GM11168 (cell line): ENCODE data around the gene WDR19.
"Not testable (repeated sequence)": the region's sequence is repeated elsewhere in the genome, so short reads cannot be mapped to it uniquely, and the experiment has no call there.

Experiments used
- in situ Hi-C: fragments of 300-500 bp; cut with MboI; formaldehyde crosslinking; loops from one replicate; pipeline ENCODE4 v1.12.0; 2022; ENCODE audit warnings: low sequenced_read_pairs; ENCODE audit not compliant: unreplicated experiment

Gene WDR19

DNA sequence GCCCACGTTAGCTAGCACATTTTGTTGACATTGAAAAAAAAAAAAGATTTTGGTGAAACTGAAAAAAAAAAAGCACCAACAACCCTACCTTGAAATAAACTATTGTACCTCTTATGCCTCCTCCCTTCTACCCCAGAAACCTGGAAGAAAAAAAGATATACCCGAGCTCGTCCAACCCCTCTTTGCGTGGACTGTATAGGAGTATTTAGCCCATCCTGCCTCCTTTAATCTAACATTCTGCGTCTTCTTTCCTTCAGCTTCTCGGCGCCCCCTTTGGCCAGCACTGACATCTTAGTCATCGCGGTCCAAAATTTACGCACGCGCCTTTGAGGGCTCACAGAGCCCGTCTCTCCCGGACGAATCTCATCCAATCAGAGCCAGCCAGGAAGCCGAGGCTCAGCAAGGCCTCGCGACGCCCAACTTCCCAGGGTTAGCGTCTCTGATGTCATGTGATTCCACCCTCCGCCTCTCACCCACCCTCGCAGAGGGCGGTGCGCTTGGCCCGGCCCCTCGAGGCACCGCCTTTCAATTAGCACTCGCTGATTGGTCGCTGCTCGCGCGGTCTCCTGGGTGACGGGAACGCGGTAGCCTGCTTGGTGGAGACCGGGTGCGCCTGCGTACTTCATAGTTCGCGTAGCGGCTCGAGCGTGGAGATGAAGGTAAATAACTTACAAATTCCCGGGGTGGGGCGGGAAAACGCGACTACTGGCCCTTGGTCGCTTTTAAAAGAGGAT is at the start of gene WDR19:
WDR19 (plus strand) TSS at position 625 of the 734 bp plus-strand sequence; CDS start at position 654, 29 bp downstream.
- in situ Hi-C loops, result no loop called here

DNA sequence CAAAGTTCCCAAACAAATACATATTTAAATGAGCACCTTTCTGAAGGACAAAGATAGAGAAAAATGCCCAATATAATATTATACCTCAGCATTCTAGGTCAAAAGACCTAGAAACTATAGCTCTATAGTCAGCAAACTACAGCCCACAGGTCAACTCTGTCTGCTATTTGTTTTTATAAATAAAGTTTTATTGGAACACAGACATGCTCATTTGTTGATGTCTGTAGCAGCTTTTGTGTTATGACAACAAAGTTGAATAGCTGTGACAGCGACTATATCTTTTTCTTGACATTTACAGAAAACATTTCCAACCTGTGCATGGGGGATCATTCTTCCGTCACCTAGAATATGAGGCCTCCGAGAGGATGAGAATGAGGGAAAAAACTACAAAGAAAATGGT is 48.7 kb upstream of the WDR19 start:
- in situ Hi-C loops, result loop anchor here (25.0 kb wide), 1 partner anchor 371 kb away; no protein-coding TSS in a partner anchor

DNA sequence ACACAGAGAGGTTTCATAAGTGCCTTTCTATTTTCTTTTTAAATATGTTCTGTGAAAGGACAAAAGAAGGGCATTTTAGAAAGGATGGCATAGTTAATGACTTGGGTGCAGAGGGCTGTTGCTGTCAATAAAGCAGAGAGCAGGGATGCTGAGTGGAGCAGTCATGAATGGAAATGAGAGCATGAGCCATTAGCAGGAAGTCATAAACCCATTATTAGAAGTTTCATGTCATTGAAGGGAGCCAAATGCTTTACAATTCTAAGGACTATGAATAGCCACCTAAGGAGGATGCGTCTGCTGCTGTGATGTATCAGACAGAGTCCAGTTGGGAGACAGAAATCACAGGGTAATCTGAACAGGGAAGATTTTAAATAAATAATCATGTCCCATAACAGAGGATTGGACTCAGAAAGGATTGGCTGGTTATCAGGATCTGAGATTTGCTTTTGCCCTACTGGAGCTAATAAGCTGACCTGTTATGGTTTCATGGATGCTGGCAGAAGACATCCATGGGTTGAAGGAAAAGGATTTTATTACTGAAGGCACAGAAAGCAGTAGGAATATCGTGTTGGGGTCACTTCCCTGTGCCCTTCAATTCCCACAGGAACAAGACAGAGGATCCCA is 47.5 kb upstream of the WDR19 start:
- in situ Hi-C loops, result loop anchor here (5.0 to 25.0 kb wide), 2 partner anchors 232 to 372 kb away; no protein-coding TSS in a partner anchor

DNA sequence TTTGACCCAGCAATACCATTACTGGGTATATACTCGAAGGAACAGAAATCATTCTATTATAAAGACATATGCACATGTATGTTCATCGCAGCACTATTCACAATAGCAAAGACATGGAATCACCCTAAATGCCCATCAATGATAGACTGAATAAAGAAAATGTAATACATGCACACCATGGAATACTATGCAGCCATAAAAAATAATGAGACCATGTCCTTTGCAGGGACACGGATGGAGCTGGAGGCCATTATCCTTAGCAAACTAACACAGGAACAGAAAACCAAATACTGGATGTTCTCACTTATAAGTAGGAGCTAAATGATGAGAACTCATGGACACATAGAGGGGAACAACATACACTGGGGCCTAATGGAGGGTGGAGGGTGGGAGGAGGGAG is 44.1 kb upstream of the WDR19 start:
- in situ Hi-C loops, result loop anchor here (5.0 to 25.0 kb wide), 2 partner anchors 236 to 376 kb away; no protein-coding TSS in a partner anchor

DNA sequence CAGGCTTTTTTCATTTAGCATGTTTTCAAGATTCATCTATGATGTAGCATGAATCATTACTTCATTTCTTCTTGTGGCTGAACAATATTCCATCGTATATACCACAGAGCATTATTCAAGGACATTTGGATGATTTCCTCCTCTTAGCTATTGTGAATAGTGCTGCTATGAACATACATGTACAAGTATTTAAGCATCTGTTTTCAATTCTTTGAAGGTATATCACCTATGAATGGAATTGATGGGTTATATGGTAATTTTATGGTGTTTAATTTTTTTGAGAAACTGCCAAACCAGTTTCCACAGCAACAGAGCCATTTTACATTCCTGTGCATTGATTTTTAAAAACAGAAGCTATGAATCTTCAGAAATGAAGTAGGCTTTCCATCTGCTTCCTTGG is 36.1 kb upstream of the WDR19 start:
- in situ Hi-C loops, result loop anchor here (25.0 kb wide), 1 partner anchor 384 kb away; no protein-coding TSS in a partner anchor

DNA sequence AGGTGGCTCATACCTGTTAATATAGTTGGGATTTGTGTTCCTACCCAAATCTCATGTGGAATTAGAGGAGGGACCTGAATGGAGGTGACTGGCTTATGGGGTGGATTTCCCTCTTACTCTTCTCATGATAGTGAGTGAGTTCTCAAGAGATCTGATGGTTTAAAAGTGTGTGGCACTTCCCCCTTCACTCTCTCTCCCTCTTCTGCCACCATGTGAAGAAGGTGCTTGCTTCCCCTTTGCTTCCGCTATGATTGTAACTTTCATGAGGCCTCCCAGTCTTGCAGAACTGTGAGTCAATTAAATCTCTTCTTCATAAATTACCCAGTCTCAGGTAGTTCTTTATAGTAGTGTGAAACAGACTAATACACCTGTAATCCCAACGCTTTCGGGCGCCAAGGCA is 28.3 kb upstream of the WDR19 start:
- in situ Hi-C loops, result no loop called here

DNA sequence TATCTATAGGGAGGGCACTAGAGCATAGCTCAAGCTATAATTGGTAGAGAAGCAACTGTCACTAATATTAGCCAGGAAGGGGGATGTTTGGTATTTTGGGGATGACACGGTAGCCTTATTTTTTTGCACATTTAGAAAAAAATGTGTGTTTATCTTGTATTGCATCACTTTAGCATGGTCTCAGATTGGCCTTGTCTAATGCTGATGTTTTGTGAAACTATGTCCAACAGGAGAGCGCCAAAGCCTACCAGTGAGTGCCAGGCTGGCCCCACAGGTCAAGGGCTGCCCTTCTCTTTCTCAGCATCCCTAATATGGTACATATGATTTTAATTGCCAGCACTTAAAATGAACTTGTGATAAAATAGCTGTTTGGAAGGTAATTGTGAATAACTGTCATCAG is 24.8 kb upstream of the WDR19 start:
- in situ Hi-C loops, result no loop called here

DNA sequence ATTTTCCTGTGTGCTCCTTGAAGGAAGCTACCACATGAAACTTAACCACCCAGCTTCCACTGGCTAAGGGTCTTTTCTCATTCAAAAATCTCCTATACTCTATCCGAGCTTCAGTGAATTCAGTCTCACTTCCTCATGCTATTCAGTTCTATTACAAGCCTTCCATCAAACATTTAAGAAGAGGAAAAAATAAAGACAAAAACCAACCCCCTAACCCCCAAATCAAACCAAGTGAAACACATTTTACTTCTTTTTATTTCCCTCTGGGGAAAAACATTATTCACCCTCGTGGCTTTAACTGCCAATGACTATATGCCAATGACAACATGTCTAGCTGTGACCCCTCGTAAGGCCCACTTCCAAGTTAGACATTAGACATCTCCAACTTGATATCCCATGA is 16.2 kb upstream of the WDR19 start:
- in situ Hi-C loops, result loop anchor here (10.0 kb wide), 1 partner anchor 259 kb away; no protein-coding TSS in a partner anchor

DNA sequence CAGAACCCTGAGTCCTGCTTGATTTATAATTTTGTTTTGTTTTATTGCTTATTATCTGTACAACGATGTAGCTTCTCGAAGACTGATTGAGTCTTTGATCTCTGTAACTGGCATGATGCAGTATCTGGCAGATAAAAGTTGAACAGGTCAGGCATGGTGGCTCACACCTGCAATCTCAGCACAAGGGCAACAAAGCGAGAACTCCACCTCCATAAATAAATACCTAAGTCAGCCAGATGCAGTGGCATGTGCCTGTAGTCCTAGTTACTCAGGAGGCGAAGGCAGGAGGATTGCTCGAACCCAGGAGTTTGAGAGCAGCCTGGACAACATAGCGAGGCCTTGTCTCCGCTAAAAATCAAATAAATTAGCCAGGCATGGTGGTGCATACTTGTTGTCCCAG is 15.7 kb upstream of the WDR19 start:
- in situ Hi-C loops, result loop anchor here (10.0 kb wide), 1 partner anchor 258 kb away; no protein-coding TSS in a partner anchor

DNA sequence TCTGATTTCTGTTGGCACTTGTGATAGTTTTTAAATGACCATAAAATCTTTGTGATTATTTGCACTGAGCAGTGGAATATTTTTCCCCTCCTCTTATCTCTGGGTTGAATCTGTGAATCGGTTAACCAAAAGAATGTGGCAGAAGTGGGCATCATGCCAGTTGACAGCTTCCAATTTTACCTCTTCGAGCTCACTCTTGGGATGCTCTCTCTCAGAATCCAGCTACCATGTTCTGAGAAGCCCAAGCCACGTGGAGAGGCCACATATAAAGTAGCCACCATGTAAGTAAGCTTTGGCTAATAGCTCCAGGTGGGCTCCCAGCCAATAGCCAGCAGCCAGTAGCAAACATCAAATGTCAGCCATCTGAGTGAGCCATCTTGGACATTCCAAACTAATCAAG is 12.9 kb upstream of the WDR19 start:
- in situ Hi-C loops, result loop anchor here (10.0 kb wide), 1 partner anchor 255 kb away; no protein-coding TSS in a partner anchor

DNA sequence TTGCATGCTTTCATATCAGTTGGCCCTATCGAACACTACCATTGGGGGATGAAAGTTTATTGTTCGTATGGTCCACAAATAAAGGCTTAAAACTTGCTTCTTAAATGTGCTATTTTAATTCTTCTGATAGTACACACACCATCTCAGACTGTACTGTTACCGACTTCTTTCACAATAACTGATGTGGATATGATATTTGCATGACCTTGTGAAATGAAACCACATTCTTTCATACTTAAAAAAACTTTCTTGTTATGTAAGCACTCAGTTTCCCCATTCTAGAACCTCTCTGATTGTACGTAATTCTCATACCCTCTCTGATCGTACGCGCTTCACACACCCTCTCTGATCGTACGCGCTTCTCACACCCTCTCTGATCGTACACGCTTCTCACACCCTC is 12.0 kb upstream of the WDR19 start:
- in situ Hi-C loops, result no loop called here

DNA sequence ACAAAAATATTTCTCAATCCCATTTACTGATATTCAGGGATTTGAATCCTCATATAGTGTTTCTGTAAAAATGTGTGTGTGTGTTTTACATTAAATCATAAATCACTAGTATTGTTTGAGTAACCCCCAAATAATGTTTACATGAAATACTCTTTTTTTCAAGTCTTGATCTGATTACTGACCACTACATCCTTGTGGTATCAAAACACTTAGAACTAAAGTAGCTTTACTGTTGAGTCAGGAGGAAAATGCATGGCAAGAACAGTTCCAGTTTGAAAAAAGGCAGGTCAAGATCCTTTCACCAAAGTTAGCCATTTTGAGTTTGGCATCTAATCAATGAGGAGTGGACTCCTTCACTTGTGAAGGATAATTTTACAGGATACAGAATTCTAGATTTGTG is 3.6 kb upstream of the WDR19 start:
- in situ Hi-C loops, result no loop called here

DNA sequence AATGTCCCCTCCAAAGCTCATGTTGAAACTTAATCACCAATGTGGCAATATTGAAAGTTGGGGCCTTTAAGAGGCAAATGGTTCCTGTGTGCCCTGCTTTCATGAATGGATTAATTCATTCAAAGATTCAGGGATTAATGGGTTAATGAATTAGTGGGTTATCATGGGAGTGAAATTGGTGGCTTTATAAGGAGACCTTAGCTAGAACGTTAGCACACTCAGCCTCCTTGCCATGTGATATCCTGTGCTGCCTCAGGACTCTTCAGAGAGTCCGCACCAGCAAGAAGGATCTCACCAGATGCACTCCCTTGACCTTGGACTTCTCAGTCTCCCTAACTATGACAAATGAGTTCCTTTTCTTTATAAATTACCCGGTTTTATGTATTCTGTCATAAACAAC is 2.6 kb upstream of the WDR19 start:
- in situ Hi-C loops, result no loop called here

DNA sequence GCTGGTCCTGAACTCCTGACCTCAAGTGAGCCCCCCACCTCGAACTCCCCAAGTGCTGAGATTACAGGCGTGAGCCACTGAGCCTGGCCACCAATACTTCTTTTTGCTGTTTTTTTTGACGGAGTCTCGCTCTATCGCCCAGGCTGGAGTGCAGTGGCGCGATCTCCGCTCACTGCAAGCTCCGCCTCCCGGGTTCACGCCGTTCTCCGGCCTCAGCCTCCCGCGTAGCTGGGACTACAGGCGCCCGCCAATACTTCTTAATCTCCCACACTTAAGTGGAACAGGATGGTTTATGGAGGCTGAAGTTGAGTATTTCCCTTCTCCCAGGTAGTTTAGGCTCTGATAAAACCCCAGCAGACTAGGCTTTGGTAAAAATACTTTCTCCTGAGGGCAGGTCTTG is 1.7 kb upstream of the WDR19 start:
- in situ Hi-C loops, result not testable (repeated sequence)

DNA sequence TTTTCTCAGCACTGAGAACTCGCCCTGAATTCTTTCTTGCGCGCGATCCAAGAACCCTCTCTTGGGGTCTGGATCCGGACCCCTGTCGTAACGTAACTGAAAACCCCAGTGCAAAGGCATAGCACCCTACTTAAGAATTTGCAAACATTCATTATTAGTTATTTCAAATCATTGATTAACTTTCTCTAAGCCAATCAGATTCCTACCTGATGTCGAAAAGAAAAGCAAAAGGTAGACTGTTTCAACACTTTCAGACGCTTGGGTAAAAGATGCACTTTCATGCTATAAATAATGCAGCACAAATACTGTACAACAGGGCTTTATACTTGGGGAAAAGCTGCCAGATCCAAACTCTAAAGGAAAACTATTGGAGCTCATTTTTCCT is 817 bp upstream of the WDR19 start:
- in situ Hi-C loops, result no loop called here

DNA sequence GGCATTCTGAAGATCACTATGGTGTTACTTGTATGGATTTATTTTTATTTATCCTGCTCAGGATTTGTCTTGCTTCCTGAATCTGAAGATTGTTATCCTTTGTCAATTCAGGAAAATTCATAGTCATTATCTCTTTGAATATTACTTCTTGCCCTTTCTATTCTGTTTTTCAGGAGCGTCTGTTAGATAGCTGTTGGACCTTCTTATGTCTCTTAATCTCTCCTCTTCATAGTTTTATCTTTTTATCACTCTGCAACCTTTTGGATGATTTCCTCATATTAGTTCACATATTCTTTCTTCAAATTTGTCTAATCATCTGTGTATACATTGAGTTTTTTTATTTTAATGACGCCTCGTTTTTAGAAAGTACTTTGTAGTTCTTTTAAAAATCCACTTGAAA is 19.6 kb downstream of the WDR19 start:
- in situ Hi-C loops, result no loop called here

DNA sequence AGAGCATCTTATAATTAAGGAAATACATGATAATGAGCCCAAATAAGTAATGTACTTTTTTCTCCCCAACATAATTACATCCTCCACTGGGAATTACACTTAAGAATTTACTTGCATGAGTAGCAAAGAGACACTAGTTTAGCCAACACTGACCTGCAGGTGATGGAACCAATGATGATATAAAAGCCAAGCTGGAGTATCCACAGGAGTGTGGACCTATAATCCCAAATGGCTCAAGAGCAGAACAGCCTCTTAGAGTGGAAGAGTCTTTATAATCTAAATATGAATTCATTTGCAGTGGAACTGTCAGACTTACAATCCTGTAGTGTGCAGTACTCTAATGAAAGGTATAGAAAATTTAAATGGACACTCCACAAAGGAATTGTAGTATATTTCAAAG is 22.2 kb downstream of the WDR19 start:
- in situ Hi-C loops, result no loop called here

DNA sequence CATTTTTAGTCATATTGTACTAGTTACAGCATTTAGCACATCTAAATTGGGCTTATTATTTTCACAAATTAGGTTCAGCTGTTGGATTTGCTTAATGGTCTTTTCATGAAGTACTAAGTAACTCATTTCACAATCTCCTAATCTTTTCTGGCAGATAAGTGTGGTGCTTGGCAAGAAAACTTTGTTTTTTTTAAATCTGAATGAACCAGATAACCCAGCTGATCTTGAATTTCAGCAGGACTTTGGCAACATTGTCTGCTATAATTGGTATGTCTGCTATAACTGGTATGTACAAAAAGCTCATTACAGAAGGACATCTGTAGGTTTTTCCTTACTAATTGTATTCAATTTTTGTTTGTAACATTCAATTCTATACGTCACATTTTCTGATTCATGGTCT is 22.7 kb downstream of the WDR19 start:
- in situ Hi-C loops, result no loop called here

DNA sequence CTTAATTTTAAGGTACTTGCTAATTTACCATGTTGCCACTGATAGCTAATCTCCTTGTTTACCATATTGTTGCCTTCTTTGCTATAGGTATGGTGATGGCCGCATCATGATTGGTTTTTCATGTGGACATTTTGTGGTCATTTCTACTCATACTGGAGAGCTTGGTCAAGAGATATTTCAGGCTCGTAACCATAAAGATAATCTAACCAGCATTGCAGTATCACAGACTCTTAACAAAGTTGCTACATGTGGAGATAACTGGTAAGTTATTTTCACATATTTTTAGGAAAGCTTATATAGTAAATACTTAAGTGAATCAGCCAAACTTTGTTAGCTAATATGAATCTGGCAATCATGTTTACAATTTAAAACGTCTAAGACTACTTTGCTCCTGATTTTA is 23.1 kb downstream of the WDR19 start:
- in situ Hi-C loops, result no loop called here

DNA sequence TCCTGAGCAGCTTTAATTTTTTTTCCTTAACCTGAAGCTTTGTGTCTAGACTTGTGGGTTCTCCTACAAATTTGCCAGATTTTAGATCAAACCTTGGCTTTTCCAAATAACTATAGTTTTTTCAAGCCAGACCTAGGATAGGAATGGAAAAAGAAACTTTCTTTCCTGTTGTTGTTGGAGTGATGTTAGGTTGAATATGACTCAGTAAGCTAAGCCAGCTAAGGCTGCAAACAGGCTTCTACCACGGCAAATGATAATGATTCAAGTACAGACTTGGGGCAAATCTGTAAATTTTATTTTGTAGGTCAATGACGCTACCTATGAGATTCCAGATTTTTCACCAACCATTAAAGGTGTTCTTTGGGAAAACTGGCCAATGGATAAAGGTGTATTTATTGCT is 45.6 kb downstream of the WDR19 start:
- in situ Hi-C loops, result no loop called here

DNA sequence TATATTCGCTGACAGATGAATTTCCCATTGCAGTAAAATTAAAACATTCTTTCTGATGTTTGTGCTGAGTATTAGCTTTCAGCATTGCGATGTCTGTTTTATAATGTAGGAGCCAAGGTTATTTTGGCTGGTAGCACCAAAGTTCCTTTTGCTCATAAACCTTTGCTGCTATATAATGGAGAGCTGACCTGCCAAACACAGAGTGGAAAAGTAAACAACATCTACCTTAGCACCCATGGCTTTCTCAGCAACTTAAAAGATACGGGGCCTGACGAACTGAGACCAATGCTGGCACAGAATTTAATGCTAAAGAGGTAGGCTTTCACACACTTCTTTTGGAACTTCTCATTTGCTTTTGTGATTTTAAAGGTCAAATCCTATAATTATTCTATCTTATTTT is 46.0 kb downstream of the WDR19 start:
- in situ Hi-C loops, result no loop called here

DNA sequence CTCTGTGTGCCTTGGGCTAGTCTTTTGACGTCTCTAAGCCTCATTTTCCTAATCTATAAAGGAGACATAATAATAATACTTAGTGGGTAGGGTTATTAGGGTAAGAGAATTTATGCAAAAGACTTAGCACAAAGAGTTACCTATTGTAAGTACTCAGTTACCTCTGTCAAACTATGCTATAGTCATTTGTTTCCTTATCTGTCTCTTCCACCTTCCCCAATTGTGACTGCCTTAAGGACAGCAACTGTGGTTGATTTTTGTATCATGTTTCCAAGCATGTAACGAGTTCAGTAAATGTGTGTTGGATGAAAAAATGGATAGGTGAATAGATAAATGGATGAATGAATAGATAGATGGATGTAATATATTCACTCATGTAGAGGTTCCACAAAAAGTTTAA is 48.1 kb downstream of the WDR19 start:
- in situ Hi-C loops, result no loop called here
